ENCODE data around the gene DOCK8.

DNA sequence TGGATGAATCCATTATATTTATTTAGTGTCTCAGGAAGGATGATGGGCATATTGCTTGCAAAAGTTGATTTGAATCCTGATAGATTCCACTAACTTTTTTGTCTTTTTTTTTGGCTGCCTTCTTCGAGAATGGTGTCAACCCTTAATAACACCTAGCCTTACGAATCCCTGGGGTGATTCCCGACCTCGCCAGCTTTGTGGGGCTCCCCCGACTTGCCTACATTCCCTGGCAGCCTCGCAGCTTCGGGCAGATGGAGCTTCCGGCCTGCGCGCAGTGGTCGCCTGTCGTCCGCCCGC, 366 bp upstream of the DOCK8 start:
- TF ChIP-seq, protein P1, sequence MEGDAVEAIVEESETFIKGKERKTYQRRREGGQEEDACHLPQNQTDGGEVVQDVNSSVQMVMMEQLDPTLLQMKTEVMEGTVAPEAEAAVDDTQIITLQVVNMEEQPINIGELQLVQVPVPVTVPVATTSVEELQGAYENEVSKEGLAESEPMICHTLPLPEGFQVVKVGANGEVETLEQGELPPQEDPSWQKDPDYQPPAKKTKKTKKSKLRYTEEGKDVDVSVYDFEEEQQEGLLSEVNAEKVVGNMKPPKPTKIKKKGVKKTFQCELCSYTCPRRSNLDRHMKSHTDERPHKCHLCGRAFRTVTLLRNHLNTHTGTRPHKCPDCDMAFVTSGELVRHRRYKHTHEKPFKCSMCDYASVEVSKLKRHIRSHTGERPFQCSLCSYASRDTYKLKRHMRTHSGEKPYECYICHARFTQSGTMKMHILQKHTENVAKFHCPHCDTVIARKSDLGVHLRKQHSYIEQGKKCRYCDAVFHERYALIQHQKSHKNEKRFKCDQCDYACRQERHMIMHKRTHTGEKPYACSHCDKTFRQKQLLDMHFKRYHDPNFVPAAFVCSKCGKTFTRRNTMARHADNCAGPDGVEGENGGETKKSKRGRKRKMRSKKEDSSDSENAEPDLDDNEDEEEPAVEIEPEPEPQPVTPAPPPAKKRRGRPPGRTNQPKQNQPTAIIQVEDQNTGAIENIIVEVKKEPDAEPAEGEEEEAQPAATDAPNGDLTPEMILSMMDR (conservative IDR thresholded peaks at IDR 0.05) = no peak
- TF ChIP-seq ZFX (IDR thresholded peaks at IDR 0.05) = no peak

All from C4-2B (cell line).